ENCODE results near the gene DUOXA1.
"Not testable (repeated sequence)": the region's sequence is repeated elsewhere in the genome, so short reads cannot be mapped to it uniquely, and the experiment has no call there.

- TF ChIP-seq CTCF (IDR thresholded peaks at IDR 0.05); POLR2A (IDR thresholded peaks at IDR 0.05; ENCODE audit: low read length); ZFP36 (IDR thresholded peaks at IDR 0.05; ENCODE audit: borderline replicate concordance, partially characterized antibody); RAD21 (conservative IDR thresholded peaks at IDR 0.05 in 1 of 2, IDR thresholded peaks at IDR 0.05 in 1 of 2); PBX3 (IDR thresholded peaks at IDR 0.05); CBX8 (IDR thresholded peaks at IDR 0.05); MAX (IDR thresholded peaks at IDR 0.05); JUNB (IDR thresholded peaks at IDR 0.05); REST (IDR thresholded peaks at IDR 0.05); NFE2L2 (conservative IDR thresholded peaks at IDR 0.05; ENCODE audit: low read length); RCOR1 (IDR thresholded peaks at IDR 0.05; ENCODE audit: low read depth, low read length); ESRRA (IDR thresholded peaks at IDR 0.05; ENCODE audit: borderline replicate concordance, low read length); MAFK (IDR thresholded peaks at IDR 0.05; ENCODE audit: partially characterized antibody): not testable (repeated sequence)
These were observed 6.2 kb upstream of the DUOXA1 start for GRCh38 chr15:45135705-45136377.
